ELR (cell line): ENCODE data around the gene OSTF1.
A peak's percentile ranks its signal among the peaks of the same experiment; 100 is the strongest.

Source experiments
- DNase-seq: peaks from one replicate; pipeline ENCODE4 v3.0.0-alpha.2; 2015; ENCODE audit warnings: low read depth

OSTF1 gene

GRCh38 chr9:75085640-75086039, 2.7 kb upstream of the OSTF1 start:
- DNase-seq, result no peak

- DNase-seq, result no peak
Observed at GRCh38 chr9:75086541-75087288, 1.6 kb upstream of the OSTF1 start.

GRCh38 chr9:75087289-75087823, 958 bp upstream of the OSTF1 start:
- DNase-seq, result peak; percentile 67

GRCh38 chr9:75088646-75089372, 495 bp downstream of the OSTF1 start:
- peak; percentile 76 for DNase-seq

GRCh38 chr9:75089373-75089766, 1.1 kb downstream of the OSTF1 start:
- DNase-seq, result no peak

- no peak for DNase-seq
Observed at GRCh38 chr9:75090579-75090978, 2.3 kb downstream of the OSTF1 start.

- no peak for DNase-seq
Observed at GRCh38 chr9:75092766-75093165, 4.5 kb downstream of the OSTF1 start.

- DNase-seq, result peak; percentile 42
Observed at GRCh38 chr9:75096796-75097195, 8.5 kb downstream of the OSTF1 start.

- no peak for DNase-seq
Observed at GRCh38 chr9:75101004-75101588, 12.8 kb downstream of the OSTF1 start.

GRCh38 chr9:75102177-75102790, 14.0 kb downstream of the OSTF1 start:
- DNase-seq, result no peak

- DNase-seq, result no peak
Observed at GRCh38 chr9:75104607-75105006, 16.3 kb downstream of the OSTF1 start.

- no peak for DNase-seq
Observed at GRCh38 chr9:75105019-75105540, 16.8 kb downstream of the OSTF1 start.

GRCh38 chr9:75105841-75106240, 17.5 kb downstream of the OSTF1 start:
- no peak for DNase-seq

GRCh38 chr9:75106857-75107256, 18.5 kb downstream of the OSTF1 start:
- DNase-seq, result no peak

GRCh38 chr9:75108571-75108970, 20.3 kb downstream of the OSTF1 start:
- peak; percentile 85 for DNase-seq

- no peak for DNase-seq
Observed at GRCh38 chr9:75109210-75109839, 21.0 kb downstream of the OSTF1 start.

GRCh38 chr9:75111019-75111622, 22.8 kb downstream of the OSTF1 start:
- DNase-seq, result no peak

GRCh38 chr9:75112789-75113188, 24.5 kb downstream of the OSTF1 start:
- DNase-seq, result no peak

- DNase-seq, result no peak
Observed at GRCh38 chr9:75116306-75116705, 28.0 kb downstream of the OSTF1 start.

GRCh38 chr9:75117564-75117963, 29.2 kb downstream of the OSTF1 start:
- no peak for DNase-seq

- no peak for DNase-seq
Observed at GRCh38 chr9:75120686-75121085, 32.4 kb downstream of the OSTF1 start.
